GM12878 (cell line): ENCODE data around the gene TGFBR3. TPM values are rescaled to one million over a fixed set of nuclear protein-coding genes. Genes with fewer than 3 reads are reported as not detected.

Experiments used
- BMI1 ChIP-seq: fragments of 450-650 bp; IDR thresholded peaks from 2 replicates; pipeline ENCODE4 v1.6.1; 2016; ENCODE audit warnings: mild to moderate bottlenecking, moderate library complexity, borderline replicate concordance
- CREB1 ChIP-seq: IDR thresholded peaks from 2 replicates; pipeline ENCODE4 v1.6.1; 2012; ENCODE audit warnings: low read depth, mild to moderate bottlenecking, inconsistent platforms
- MTA2 ChIP-seq: fragments of 450-650 bp; IDR thresholded peaks from 2 replicates; pipeline ENCODE4 v1.6.1; 2016; ENCODE audit warnings: low read depth, mild to moderate bottlenecking, moderate library complexity
- MTA3 ChIP-seq: IDR thresholded peaks from 2 replicates; pipeline ENCODE4 v1.6.1; 2012; ENCODE audit warnings: low read length, inconsistent platforms, borderline replicate concordance
- MYC ChIP-seq: IDR thresholded peaks from 2 replicates; pipeline ENCODE4 v1.6.1; 2011; ENCODE audit warnings: mild to moderate bottlenecking, low read length, moderate library complexity, inconsistent platforms; ENCODE audit not compliant: insufficient read depth, insufficient replicate concordance, insufficient read length, severe bottlenecking
- POLR2AphosphoS2 ChIP-seq: IDR thresholded peaks from 2 replicates; pipeline ENCODE4 v1.6.1; 2011; ENCODE audit warnings: low read depth, mild to moderate bottlenecking, low read length, improper control_type of control experiment, moderate library complexity
- RAD51 ChIP-seq: fragments of 450-650 bp; IDR thresholded peaks from 2 replicates; pipeline ENCODE4 v1.6.1; 2016; ENCODE audit warnings: moderate library complexity, mild to moderate bottlenecking, inconsistent platforms
- SMAD1 ChIP-seq: fragments of 450-650 bp; IDR thresholded peaks from 2 replicates; pipeline ENCODE4 v1.6.1; 2018; ENCODE audit warnings: mild to moderate bottlenecking, low read depth; ENCODE audit not compliant: partially characterized antibody
- TARDBP ChIP-seq: IDR thresholded peaks from 2 replicates; pipeline ENCODE4 v1.6.1; 2016; ENCODE audit warnings: borderline replicate concordance
- TCF7 ChIP-seq: IDR thresholded peaks from 2 replicates; pipeline ENCODE4 v1.6.1; 2014; ENCODE audit warnings: antibody characterized with exemption, borderline replicate concordance
- ZNF384 ChIP-seq: IDR thresholded peaks from 2 replicates; pipeline ENCODE4 v1.6.1; 2012; ENCODE audit warnings: low read depth, mild to moderate bottlenecking, low read length, improper control_type of control experiment, borderline replicate concordance
- ZZZ3 ChIP-seq: IDR thresholded peaks from 2 replicates; pipeline ENCODE4 v1.6.1; 2011; ENCODE audit warnings: low read depth; ENCODE audit not compliant: control insufficient read depth, insufficient read length
- polyA plus RNA-seq, 11 experiments: library from polyadenylated mRNA; depleted of rRNA in 4 of 11; unstranded in 6 of 11; stranded (reverse) in 5 of 11; fragments of >200 nt; fragmentation: Nextera tagmentation in 4 of 11; fragmentation: Illumina TruSeq in 1 of 11; extraction: Ambion mirVana in 4 of 11; extraction: Trizol in 1 of 11; gene quantifications; 1 replicate in 1 of 11; 2 replicates in 10 of 11; pipeline versions ENCODE4 v1.2.1 to v1.2.3, GENCODE V29; 2011 to 2016; ENCODE audit warnings: inconsistent platforms in 2 of 11, missing spikeins in 2 of 11, low read depth in 1 of 11
- total RNA-seq, 4 experiments: library from RNA; depleted of rRNA in 3 of 4; stranded (reverse); fragments of >200 nt in 3 of 4; fragmentation: Illumina TruSeq in 1 of 4; extraction: Trizol in 1 of 4; gene quantifications; 2 replicates each; pipeline versions ENCODE4 v1.2.1 to v1.2.3, GENCODE V29; 2013 to 2021
- TF ChIP-seq, protein P1 (sequence below): IDR thresholded peaks from 2 replicates; pipeline ENCODE4 v1.6.1; 2012; ENCODE audit warnings: low read length, inconsistent platforms
- TF ChIP-seq, protein P2 (sequence below): fragments of 450-650 bp; IDR thresholded peaks from 2 replicates; pipeline ENCODE4 v1.6.1; 2017; ENCODE audit warnings: mild to moderate bottlenecking, low read depth, inconsistent platforms; ENCODE audit not compliant: poor library complexity, severe bottlenecking
- TF ChIP-seq, protein P3 (sequence below): fragments of 450-650 bp; IDR thresholded peaks from 2 replicates; pipeline ENCODE4 v1.6.1; 2017; ENCODE audit warnings: borderline replicate concordance
- TF ChIP-seq, protein P4 (sequence below): fragments of 450-650 bp; formaldehyde crosslinking; IDR thresholded peaks from 2 replicates; pipeline ENCODE4 v1.5.0; 2022; ENCODE audit warnings: mild to moderate bottlenecking, missing genetic modification characterization
- TF ChIP-seq, protein P5 (sequence below): fragments of 450-650 bp; IDR thresholded peaks from 2 replicates; pipeline ENCODE4 v1.6.1; 2017; ENCODE audit warnings: low read depth, mild to moderate bottlenecking, moderate library complexity
- TF ChIP-seq, protein P6 (sequence below): IDR thresholded peaks from 2 replicates; pipeline ENCODE4 v1.6.1; 2012; ENCODE audit warnings: low read depth, low read length, improper control_type of control experiment

TGFBR3 gene
- total and polyA plus RNA-seq, 10 of the 15 experiments (the other 5 are each of a cell fraction or from before 2014, with no cell fraction given) = 2.7 to 16.5 (median 12.6) TPM

DNA sequence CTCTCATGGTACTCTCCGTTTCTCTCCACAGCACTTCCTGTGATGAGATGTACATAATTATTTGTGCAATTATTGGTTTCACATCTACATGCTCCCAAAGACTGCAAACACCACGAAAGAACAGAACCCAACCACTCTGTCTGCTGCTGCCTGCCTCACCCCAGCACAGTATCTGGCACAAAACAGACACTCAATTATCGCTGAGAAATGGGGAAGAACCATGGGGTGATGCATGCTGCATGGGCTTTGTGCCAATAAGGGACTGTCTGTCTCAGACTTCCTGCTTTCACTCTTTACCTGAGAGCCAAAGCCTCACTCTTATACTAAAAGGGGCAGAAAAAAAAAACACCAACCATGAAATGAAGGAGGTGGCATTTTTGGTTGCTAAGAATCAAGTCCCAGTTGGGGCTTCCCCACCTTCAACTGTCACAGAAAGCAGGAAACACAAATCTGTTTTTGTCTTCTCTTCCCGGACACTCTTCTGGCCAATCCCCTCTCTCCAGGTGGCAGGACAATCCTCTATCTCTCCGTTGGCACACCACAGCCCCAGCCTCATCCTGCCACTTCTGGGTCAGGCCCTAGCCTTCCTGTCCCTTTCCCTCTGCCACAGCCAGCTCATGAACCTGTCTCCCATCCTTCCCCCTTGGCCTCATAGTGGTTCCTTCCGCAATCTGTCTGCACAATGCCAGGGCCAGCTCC is 82.0 kb downstream of the TGFBR3 start (continued):
- TF ChIP-seq, protein P1, sequence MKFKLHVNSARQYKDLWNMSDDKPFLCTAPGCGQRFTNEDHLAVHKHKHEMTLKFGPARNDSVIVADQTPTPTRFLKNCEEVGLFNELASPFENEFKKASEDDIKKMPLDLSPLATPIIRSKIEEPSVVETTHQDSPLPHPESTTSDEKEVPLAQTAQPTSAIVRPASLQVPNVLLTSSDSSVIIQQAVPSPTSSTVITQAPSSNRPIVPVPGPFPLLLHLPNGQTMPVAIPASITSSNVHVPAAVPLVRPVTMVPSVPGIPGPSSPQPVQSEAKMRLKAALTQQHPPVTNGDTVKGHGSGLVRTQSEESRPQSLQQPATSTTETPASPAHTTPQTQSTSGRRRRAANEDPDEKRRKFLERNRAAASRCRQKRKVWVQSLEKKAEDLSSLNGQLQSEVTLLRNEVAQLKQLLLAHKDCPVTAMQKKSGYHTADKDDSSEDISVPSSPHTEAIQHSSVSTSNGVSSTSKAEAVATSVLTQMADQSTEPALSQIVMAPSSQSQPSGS = no peak; the same call in 1 of the 2 replicates
- TF ChIP-seq, protein P2, sequence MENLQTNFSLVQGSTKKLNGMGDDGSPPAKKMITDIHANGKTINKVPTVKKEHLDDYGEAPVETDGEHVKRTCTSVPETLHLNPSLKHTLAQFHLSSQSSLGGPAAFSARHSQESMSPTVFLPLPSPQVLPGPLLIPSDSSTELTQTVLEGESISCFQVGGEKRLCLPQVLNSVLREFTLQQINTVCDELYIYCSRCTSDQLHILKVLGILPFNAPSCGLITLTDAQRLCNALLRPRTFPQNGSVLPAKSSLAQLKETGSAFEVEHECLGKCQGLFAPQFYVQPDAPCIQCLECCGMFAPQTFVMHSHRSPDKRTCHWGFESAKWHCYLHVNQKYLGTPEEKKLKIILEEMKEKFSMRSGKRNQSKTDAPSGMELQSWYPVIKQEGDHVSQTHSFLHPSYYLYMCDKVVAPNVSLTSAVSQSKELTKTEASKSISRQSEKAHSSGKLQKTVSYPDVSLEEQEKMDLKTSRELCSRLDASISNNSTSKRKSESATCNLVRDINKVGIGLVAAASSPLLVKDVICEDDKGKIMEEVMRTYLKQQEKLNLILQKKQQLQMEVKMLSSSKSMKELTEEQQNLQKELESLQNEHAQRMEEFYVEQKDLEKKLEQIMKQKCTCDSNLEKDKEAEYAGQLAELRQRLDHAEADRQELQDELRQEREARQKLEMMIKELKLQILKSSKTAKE = peak; percentile 46
- TF ChIP-seq ZZZ3 (no peak), MTA2 (peak; percentile 81), TARDBP (no peak), ZNF384 (peak; percentile 76; the same call in 1 of the 2 replicates), BMI1 (no peak), MYC (no peak), MTA3 (0 out of 2 replicates have a peak, but pooled peaks have one; percentile 61), CREB1 (peak; percentile 41; the same call in 1 of the 2 replicates), RAD51 (no peak), TCF7 (no peak), POLR2AphosphoS2 (no peak), SMAD1 (peak; percentile 85)
- TF ChIP-seq, protein P3, sequence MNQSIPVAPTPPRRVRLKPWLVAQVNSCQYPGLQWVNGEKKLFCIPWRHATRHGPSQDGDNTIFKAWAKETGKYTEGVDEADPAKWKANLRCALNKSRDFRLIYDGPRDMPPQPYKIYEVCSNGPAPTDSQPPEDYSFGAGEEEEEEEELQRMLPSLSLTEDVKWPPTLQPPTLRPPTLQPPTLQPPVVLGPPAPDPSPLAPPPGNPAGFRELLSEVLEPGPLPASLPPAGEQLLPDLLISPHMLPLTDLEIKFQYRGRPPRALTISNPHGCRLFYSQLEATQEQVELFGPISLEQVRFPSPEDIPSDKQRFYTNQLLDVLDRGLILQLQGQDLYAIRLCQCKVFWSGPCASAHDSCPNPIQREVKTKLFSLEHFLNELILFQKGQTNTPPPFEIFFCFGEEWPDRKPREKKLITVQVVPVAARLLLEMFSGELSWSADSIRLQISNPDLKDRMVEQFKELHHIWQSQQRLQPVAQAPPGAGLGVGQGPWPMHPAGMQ = no peak
- TF ChIP-seq, protein P4, sequence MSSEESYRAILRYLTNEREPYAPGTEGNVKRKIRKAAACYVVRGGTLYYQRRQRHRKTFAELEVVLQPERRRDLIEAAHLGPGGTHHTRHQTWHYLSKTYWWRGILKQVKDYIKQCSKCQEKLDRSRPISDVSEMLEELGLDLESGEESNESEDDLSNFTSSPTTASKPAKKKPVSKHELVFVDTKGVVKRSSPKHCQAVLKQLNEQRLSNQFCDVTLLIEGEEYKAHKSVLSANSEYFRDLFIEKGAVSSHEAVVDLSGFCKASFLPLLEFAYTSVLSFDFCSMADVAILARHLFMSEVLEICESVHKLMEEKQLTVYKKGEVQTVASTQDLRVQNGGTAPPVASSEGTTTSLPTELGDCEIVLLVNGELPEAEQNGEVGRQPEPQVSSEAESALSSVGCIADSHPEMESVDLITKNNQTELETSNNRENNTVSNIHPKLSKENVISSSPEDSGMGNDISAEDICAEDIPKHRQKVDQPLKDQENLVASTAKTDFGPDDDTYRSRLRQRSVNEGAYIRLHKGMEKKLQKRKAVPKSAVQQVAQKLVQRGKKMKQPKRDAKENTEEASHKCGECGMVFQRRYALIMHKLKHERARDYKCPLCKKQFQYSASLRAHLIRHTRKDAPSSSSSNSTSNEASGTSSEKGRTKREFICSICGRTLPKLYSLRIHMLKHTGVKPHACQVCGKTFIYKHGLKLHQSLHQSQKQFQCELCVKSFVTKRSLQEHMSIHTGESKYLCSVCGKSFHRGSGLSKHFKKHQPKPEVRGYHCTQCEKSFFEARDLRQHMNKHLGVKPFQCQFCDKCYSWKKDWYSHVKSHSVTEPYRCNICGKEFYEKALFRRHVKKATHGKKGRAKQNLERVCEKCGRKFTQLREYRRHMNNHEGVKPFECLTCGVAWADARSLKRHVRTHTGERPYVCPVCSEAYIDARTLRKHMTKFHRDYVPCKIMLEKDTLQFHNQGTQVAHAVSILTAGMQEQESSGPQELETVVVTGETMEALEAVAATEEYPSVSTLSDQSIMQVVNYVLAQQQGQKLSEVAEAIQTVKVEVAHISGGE (CRISPR knock-in tag) = no peak
- TF ChIP-seq, protein P5, sequence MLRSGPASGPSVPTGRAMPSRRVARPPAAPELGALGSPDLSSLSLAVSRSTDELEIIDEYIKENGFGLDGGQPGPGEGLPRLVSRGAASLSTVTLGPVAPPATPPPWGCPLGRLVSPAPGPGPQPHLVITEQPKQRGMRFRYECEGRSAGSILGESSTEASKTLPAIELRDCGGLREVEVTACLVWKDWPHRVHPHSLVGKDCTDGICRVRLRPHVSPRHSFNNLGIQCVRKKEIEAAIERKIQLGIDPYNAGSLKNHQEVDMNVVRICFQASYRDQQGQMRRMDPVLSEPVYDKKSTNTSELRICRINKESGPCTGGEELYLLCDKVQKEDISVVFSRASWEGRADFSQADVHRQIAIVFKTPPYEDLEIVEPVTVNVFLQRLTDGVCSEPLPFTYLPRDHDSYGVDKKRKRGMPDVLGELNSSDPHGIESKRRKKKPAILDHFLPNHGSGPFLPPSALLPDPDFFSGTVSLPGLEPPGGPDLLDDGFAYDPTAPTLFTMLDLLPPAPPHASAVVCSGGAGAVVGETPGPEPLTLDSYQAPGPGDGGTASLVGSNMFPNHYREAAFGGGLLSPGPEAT = peak; percentile 62; the same call in 1 of the 2 replicates
- TF ChIP-seq, protein P6, sequence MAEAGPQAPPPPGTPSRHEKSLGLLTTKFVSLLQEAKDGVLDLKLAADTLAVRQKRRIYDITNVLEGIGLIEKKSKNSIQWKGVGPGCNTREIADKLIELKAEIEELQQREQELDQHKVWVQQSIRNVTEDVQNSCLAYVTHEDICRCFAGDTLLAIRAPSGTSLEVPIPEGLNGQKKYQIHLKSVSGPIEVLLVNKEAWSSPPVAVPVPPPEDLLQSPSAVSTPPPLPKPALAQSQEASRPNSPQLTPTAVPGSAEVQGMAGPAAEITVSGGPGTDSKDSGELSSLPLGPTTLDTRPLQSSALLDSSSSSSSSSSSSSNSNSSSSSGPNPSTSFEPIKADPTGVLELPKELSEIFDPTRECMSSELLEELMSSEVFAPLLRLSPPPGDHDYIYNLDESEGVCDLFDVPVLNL = no peak
